Psoas muscle (tissue), 8 donors: ENCODE measurements around the gene TAF6L. TPM values are rescaled to one million over a fixed set of nuclear protein-coding genes. Genes with fewer than 3 reads are reported as not detected.

Experiments
- ATAC-seq, 4 donors: fragments of 200-7000 bp; cut with Tn5 transposase; one replicate each; pipeline ENCODE4 v1.9.1; 2020; ENCODE audit warnings: moderate library complexity in 3 of 4, mild to moderate bottlenecking in 2 of 4
- DNase-seq, 2 donors: peaks; one replicate each; pipeline ENCODE4 v3.0.0-alpha.2; 2020
- H3K27ac ChIP-seq: fragments of 200-600 bp; one replicate; pipeline ENCODE4 v1.8.0; 2022
- H3K27me3 ChIP-seq, 3 donors: fragments of 200-600 bp in 1 of 3; one replicate each; pipeline versions ENCODE4 v1.6.1 to v1.8.0; 2013 to 2022; ENCODE audit warnings: low read length in 2 of 3, mild to moderate bottlenecking in 2 of 3, moderate library complexity in 1 of 3; ENCODE audit not compliant: insufficient read depth in 3 of 3
- H3K36me3 ChIP-seq, 2 donors: fragments of 200-600 bp in 1 of 2; one replicate each; pipeline versions ENCODE4 v1.6.1 to v1.8.0; 2013 to 2022; ENCODE audit warnings: low read depth in 1 of 2, mild to moderate bottlenecking in 1 of 2, moderate library complexity in 1 of 2; ENCODE audit not compliant: insufficient read depth in 1 of 2
- H3K4me1 ChIP-seq: fragments of 200-600 bp; one replicate; pipeline ENCODE4 v1.8.0; 2022
- H3K4me3 ChIP-seq: fragments of 200-600 bp; one replicate; pipeline ENCODE4 v1.8.0; 2022; ENCODE audit warnings: mild to moderate bottlenecking
- H3K9me3 ChIP-seq: fragments of 200-600 bp; one replicate; pipeline ENCODE4 v1.8.0; 2022
- CTCF ChIP-seq: fragments of 200-600 bp; IDR thresholded peaks from one replicate; pipeline ENCODE4 v1.8.0; 2022; ENCODE audit warnings: antibody characterized with exemption
- WGBS, 3 donors: extraction: QIAGEN DNeasy Blood & Tissue Kit; methylation state at CpG; one replicate each; pipeline versions ENCODE4 v1.1.6 to v1.1.7; 2013; 5-methylcytosine and 5-hydroxymethylcytosine counted together
- intact Hi-C, 2 donors: fragments of 100-400 bp; cut with DNase I; formaldehyde crosslinking; loops; one replicate each; pipeline versions ENCODE4 v1.11.0 to v1.14.2; 2022
- polyA plus RNA-seq, 3 donors: library from polyadenylated mRNA; stranded (reverse); fragments of 200-250 nt; gene quantifications; one replicate each; pipeline ENCODE4 v1.2.3, GENCODE V29; 2013
- total RNA-seq, 4 donors: library from RNA; stranded (reverse); fragmentation: NEBNext Ultra II Directional in 2 of 4; extraction: Animal tissue kit (Norgen Biotek cat#: 25700) in 2 of 4; gene quantifications; one replicate each; pipeline versions ENCODE4 v1.2.1 to v1.2.4, GENCODE V29; 2021 to 2023
- donor health status: healthy with polysubstance abuse.
- donor health status: DM: no; HTN: no; CAD: no; lungs with moderate emphysema.
- donor health status: Bipolar disorder and iron deficiency.
- donor health status: healthy.
- donor health status: DM: yes; HTN: yes; CAD: no.
- donor health status: DM: no; HTN: no; CAD: no.
- donor health status: DM: no; HTN: no; CAD: no.
- donor health status: DM: yes; HTN: yes; CAD: no.

The TAF6L gene
- total and polyA plus RNA-seq, 7 donors, result 13.5 to 26.5 (median 18.8) TPM

GRCh38 chr11:62752177-62752785 lies 18.9 kb upstream of the TAF6L start:
- DNase-seq, result no peak
- WGBS, 3 donors, result 95 to 99% (median 96%) methylated on average over 14 of the region's 14 CpGs

GRCh38 chr11:62752994-62753735 lies 18.0 kb upstream of the TAF6L start:
- Histone ChIP-seq H3K9me3 (no peaks in the 10 kb centered on the region), H3K27ac (peak overlapping the region; percentile 92), H3K27me3 (no peaks in the 10 kb centered on the region), H3K4me3 (peak overlapping the region; percentile 81), H3K36me3 (peaks cover 5 to 21% of the 10 kb centered on the region in 2 donors), H3K4me1 (peaks cover 12% of the 10 kb centered on the region)
- intact Hi-C loops, result no loop called here
- 79 to 88% (median 82%) methylated on average over 15 of the region's 15 CpGs for WGBS, 3 donors
- no peak for TF ChIP-seq CTCF
- ATAC-seq (peak in 2 of 4 donors; percentile 0 to 3), DNase-seq (no peak)

More at GRCh38 chr11:62752177-62752785, 18.9 kb upstream of the TAF6L start:
- Histone ChIP-seq H3K4me3 (no peak overlapping the region), H3K27me3 (no peaks in the 10 kb centered on the region), H3K4me1 (peaks cover 12% of the 10 kb centered on the region), H3K27ac (peak overlapping the region; percentile 2), H3K36me3 (peaks cover 5 to 21% of the 10 kb centered on the region in 2 donors), H3K9me3 (no peaks in the 10 kb centered on the region)
- no peak for ATAC-seq
- intact Hi-C loops, result no loop called here
- no peak for TF ChIP-seq CTCF

GRCh38 chr11:62753736-62754603 lies 17.2 kb upstream of the TAF6L start, which contains the start of gene ZBTB3:
Gene ZBTB3 (minus strand): TSS chr11:62754160. CDS start chr11:62753664, 496 bp downstream.
- DNase-seq (peak; percentile 96 to 98), ATAC-seq (peak; percentile 97 to 99 (median 98))
- peaks cover 5 to 18% of the 10 kb centered on the region in 2 donors for H3K36me3 ChIP-seq
- no peaks in the 10 kb centered on the region for H3K27me3 ChIP-seq
- peaks cover 12% of the 10 kb centered on the region for H3K4me1 ChIP-seq
- peak within 1 kb of the TSS; percentile 92 for H3K27ac ChIP-seq
- TF ChIP-seq CTCF, result no peak
- no peaks in the 10 kb centered on the region for H3K9me3 ChIP-seq
- intact Hi-C loops, result no loop called here
- WGBS, 3 donors, result 0 to 1% (median 0%) methylated on average over 46 to 47 of the region's 47 CpGs
- peak within 1 kb of the TSS; percentile 81 for H3K4me3 ChIP-seq

GRCh38 chr11:62755086-62755615 lies 16.0 kb upstream of the TAF6L start:
- Histone ChIP-seq H3K4me3 (no peak overlapping the region), H3K27ac (no peak overlapping the region), H3K9me3 (no peaks in the 10 kb centered on the region), H3K4me1 (peaks cover 12% of the 10 kb centered on the region), H3K36me3 (peaks cover 3 to 17% of the 10 kb centered on the region in 2 donors), H3K27me3 (no peaks in the 10 kb centered on the region)
- ATAC-seq, result no peak
- no peak for DNase-seq
- intact Hi-C loops, result no loop called here
- 70 to 74% (median 73%) methylated on average over 10 of the region's 10 CpGs for WGBS, 3 donors
- TF ChIP-seq CTCF, result no peak
